ENCODE data around the gene RBP2.

DNA sequence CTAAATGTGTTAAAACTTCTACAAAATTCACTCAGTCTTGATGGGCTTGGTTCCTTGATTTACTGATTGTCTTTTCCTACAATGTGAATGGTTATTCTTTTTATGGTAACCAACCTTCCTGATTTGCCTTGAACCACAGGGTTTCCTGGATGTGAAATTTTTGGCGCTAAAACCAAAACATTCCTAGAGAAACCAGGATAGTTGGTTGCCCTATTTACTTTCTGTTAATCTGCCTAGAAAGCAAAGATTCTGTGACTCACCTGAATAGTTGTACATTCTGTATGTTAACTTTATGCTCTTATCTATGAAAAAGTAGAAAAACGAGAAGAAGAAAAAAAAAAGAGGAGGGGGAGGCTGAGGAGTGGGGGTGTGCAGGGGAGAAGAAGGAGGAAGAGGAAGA, 23.2 kb upstream of the RBP2 start:
- TF ChIP-seq, protein P1, sequence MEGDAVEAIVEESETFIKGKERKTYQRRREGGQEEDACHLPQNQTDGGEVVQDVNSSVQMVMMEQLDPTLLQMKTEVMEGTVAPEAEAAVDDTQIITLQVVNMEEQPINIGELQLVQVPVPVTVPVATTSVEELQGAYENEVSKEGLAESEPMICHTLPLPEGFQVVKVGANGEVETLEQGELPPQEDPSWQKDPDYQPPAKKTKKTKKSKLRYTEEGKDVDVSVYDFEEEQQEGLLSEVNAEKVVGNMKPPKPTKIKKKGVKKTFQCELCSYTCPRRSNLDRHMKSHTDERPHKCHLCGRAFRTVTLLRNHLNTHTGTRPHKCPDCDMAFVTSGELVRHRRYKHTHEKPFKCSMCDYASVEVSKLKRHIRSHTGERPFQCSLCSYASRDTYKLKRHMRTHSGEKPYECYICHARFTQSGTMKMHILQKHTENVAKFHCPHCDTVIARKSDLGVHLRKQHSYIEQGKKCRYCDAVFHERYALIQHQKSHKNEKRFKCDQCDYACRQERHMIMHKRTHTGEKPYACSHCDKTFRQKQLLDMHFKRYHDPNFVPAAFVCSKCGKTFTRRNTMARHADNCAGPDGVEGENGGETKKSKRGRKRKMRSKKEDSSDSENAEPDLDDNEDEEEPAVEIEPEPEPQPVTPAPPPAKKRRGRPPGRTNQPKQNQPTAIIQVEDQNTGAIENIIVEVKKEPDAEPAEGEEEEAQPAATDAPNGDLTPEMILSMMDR (IDR thresholded peaks at IDR 0.05; ENCODE audit: extremely low read depth in 1 of 2, insufficient read depth in 1 of 2, low read depth in 1 of 2, low read length in 2 of 2), result no peak
- TF ChIP-seq FOS (IDR thresholded peaks at IDR 0.05; ENCODE audit: borderline replicate concordance, insufficient read depth, low read length) (no peak), EZH2 (IDR thresholded peaks at IDR 0.05; ENCODE audit: borderline replicate concordance, low read depth, low read length, severe bottlenecking) (no peak), POLR2AphosphoS5 (IDR thresholded peaks at IDR 0.05; ENCODE audit: insufficient read depth, low read depth, low read length) (no peak)
